Sigmoid colon (tissue), 4 donors: Measurements from ENCODE around the gene HOXD11.

Experiments used
- CTCF ChIP-seq, 4 experiments: fragments of 450-650 bp in 3 of 4; fragments of 200-600 bp in 1 of 4; IDR thresholded peaks; one replicate each; pipeline ENCODE4 v1.5.1; 2016 to 2019; ENCODE audit warnings: antibody characterized with exemption in 4 of 4, mild to moderate bottlenecking in 3 of 4, moderate library complexity in 2 of 4
- POLR2A ChIP-seq, 2 donors: fragments of 450-650 bp; IDR thresholded peaks; one replicate each; pipeline ENCODE4 v1.6.1; 2016; ENCODE audit warnings: antibody characterized with exemption in 2 of 2, mild to moderate bottlenecking in 2 of 2, moderate library complexity in 2 of 2
- POLR2AphosphoS5 ChIP-seq, 4 donors: sonication (generic); formaldehyde crosslinking; IDR thresholded peaks; one replicate each; pipeline ENCODE4 v1.6.1; 2017; ENCODE audit warnings: antibody characterized with exemption in 4 of 4

- TF ChIP-seq POLR2A (IDR thresholded peaks at IDR 0.05): no peak
- no peak for TF ChIP-seq CTCF (IDR thresholded peaks at IDR 0.05)
- TF ChIP-seq POLR2AphosphoS5 (IDR thresholded peaks at IDR 0.05): no peak
Measured at GRCh38 chr2:176117823-176118371, 10.8 kb downstream of the HOXD11 start.
